ENCODE measurements around the gene MYL3.
"Not testable (repeated sequence)": the region's sequence is repeated elsewhere in the genome, so short reads cannot be mapped to it uniquely, and the experiment has no call there.

MYL3 gene

DNA sequence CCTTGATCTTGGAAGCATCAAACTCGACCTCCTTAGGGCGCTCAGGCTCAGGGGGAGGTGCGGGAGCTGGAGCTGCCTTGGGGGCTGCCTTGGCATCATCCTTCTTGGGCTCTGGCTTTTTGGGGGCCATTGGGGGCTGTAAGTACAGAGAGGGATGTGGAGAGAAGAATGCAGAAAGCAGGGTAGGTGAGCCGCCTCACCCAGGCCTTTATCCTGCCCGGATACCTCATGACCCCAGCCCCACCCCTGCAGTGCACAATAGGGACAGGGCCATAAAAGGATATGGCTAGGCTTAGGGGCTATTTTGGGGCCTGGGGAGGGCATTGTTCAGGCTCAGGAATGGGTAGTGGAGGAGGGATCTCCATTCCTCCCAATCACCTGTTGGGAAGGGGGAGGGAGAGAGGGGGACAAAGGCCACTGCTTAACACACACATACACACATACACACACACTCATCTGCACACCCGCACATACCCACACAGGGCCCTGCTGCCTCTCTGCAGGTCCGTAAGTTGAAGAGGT, at the start of gene MYL3:
TSS of gene MYL3 (minus strand) at position 184 of the 522 bp plus-strand sequence. CDS start at position 130, 54 bp downstream.
- DNase-seq, result no peak

DNA sequence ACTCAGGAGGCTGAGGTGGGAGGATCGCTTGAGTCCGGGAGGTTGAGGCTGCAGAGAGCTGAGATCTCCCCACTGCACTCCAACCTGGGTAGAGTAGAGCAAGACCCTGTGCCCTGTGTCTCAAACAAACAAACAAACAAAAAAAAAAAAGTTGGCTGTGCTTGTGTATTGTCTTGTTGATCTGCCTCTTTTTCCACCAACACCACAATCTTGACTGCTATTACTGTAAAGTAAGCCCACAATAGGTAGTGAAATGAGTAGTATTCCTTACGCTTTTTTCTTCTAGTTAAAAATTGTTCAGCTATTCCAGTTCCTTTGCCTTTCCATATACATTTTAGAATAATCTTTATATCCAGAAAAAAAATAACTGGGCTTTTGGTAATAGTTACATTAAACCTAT, 49.7 kb upstream of the MYL3 start:
- no peak for DNase-seq

DNA sequence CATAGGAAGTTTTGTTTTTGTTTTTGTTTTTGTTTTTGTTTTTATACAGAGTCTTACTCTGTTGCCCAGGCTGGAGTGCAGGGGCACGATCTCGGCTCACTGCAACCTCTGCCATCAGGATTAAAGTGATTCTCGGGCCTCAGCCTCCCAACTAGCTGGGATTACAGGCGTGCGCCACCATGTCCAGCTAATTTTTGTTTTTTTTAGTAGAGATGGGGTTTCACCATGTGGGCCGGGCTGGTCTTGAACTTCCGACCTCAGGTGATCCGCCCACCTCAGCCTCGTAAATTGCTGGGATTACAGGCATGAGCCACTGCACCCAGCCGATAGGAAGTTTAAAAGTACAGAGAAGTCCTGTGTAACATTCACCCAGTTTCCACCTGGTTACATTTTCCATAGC, 47.7 kb upstream of the MYL3 start:
- not testable (repeated sequence) for DNase-seq

GRCh38 chr3:46910166-46910760, 47.0 kb upstream of the MYL3 start:
- no peak for DNase-seq

DNA sequence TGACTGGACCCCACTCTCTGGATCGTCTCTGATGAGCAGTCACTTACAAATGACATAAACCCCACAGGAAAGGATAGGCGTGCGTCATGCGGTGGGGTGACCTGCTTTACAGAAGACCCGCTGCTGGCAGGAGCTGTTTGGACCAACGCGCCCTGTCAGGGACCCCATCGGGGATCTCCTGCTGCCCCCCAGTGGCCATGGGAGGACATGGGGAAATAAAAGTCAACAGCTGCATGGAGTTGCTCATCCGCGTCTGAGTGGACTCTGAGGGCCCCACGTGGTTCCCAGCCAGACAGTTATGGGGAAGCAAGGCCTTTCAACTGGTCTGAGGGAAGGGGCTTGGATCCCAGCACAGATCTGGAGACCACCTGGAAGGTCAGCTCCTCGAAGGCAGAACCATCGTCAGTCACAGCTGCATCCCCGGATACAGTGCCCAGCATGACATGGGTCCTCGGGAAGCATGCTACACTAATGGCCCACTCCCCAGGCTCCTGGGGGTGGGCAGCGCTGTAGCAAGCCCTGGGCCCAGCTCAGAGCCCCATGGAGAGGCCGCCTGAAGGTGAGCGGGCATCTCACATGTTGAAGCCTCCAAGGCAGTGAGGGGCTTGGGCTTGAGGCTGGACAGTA, 46.4 kb upstream of the MYL3 start:
- DNase-seq, result peak; percentile 20

GRCh38 chr3:46908986-46909534, 45.8 kb upstream of the MYL3 start:
- no peak for DNase-seq

- DNase-seq, result no peak
Measured at GRCh38 chr3:46908294-46908985, 45.2 kb upstream of the MYL3 start.

GRCh38 chr3:46907960-46908293, 44.7 kb upstream of the MYL3 start:
- no peak for DNase-seq

- no peak for DNase-seq
Measured at GRCh38 chr3:46907271-46907670, 44.0 kb upstream of the MYL3 start.

DNA sequence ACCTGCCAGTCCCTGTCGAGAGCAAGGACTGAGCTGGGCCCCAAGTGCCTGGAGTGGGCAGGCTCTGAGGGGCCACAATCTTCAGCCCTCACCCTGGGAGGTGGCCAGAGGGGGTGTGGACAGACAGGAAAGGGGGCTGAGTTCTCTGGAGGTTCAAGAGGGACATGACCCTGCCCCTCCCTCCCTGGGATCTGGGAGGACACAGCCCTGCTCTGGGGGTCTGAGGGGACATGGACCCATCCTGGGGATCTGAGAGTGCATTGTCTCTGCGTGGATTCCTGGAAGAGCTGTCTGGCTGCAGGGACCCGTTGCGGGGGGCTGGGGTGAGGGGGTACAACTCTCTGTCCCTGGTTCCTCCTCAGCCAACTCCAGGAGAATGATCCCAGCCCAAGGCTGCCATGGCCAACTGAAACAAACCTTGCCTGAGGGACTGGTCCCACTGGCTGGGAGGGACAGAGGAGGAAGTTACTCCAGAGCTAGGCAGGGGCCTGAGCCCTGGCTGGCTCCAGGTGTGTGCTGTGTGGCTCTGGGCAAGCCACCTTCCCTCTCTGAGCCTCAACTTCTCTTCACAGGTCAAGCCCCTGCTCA, 43.3 kb upstream of the MYL3 start:
- no peak for DNase-seq

DNA sequence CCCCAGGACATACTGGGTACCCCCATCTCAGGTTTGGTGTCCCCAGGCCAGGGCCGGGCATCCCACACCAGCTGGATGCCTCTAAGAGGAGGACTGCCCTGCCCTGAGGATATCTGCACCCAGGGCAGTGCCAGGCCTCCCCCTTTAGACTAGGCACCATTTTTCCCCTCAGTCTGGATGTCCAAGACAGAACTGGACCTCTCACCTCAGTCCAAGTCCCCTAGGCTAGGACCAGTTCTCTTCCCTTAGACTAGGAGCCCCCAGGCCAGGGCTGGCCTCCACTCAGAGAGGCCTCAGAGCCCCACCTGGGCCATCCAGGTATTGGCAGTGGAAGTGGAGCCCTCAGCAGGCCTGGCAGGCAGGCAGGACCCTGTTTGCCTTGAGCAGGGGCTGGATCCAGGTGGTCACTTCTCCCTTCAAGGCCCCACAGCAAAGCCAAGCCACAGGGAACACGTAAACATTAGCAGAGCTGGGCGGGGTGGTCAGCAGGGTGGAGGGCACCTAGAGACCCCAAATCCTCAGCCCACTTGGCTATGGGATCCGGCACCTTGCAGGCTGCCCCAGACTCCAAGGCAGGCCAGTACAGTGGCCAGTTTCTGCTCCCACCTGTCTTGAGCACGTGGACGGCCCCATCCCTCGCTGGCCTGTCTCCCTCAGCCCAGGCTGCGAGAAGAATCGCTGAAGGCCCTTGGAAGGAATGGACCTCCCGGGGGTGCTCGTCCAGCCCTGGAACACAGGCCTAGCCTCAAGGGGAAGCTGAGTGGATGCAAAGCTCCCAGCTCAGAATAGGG, 42.6 kb upstream of the MYL3 start:
- DNase-seq, result no peak

- no peak for DNase-seq
Measured at GRCh38 chr3:46905213-46905560, 41.9 kb upstream of the MYL3 start.

GRCh38 chr3:46904303-46905212, 41.3 kb upstream of the MYL3 start:
- DNase-seq, result no peak

- DNase-seq, result no peak
Measured at GRCh38 chr3:46903341-46904302, 40.4 kb upstream of the MYL3 start.

DNA sequence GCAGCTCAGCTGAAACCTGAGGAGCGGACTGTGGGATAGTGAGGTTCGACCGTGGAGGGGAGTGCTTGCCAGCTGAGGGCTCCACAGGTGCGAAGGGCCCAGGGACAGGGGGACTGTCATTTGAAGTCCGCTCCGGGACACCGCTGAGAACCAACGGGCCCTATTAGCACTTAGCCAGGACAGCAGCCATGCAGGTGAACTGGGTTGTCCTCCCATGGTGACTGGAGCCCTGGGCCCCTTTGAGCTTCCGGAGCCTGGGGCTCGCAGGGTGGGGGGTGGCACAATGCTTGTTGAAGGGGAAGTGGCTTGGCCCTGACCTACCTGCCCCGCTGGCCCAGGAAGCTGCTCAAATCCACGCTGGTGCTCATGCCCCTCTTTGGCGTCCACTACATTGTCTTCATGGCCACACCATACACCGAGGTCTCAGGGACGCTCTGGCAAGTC, 39.0 kb upstream of the MYL3 start:
- no peak for DNase-seq

DNA sequence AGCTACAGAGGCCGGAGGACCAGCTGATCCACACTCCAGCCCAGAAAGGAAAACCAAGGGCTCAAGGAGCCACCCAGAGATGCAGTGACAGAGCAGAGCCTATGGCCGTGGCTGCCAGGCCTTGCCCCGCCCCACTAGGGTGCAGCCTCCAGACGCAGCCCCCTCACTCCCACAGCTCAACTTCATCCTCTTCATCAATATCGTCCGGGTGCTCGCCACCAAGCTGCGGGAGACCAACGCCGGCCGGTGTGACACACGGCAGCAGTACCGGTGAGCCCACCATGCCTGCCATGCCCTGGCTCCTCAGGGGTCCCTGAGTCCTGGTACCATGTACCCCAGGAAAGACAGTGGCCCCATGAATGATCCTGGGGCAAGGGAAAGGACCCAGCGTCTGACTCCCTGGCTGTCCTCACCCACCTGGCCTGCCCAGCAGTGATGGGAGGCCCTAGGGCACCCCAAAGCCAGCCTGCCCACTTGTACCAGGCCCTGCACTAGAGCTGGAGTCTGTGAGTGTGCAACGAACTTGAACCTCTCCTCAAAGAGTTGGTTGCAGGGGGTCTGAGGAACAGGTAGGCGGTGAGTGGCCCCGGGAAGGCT, 38.4 kb upstream of the MYL3 start:
- no peak for DNase-seq

- DNase-seq, result no peak
Measured at GRCh38 chr3:46901061-46901460, 37.8 kb upstream of the MYL3 start.

- DNase-seq, result no peak
Measured at GRCh38 chr3:46900356-46900755, 37.1 kb upstream of the MYL3 start.

GRCh38 chr3:46900007-46900292, 36.7 kb upstream of the MYL3 start:
- DNase-seq, result no peak

Measured in NCI-H774 (cell line).